ENCODE results near the gene TMEM151B. TPM values are rescaled to one million over a fixed set of nuclear protein-coding genes. Genes with fewer than 3 reads are reported as not detected.

TMEM151B gene
- total RNA-seq, 2 donors from 2014 or later, result 0.12 to 0.19 TPM

DNA sequence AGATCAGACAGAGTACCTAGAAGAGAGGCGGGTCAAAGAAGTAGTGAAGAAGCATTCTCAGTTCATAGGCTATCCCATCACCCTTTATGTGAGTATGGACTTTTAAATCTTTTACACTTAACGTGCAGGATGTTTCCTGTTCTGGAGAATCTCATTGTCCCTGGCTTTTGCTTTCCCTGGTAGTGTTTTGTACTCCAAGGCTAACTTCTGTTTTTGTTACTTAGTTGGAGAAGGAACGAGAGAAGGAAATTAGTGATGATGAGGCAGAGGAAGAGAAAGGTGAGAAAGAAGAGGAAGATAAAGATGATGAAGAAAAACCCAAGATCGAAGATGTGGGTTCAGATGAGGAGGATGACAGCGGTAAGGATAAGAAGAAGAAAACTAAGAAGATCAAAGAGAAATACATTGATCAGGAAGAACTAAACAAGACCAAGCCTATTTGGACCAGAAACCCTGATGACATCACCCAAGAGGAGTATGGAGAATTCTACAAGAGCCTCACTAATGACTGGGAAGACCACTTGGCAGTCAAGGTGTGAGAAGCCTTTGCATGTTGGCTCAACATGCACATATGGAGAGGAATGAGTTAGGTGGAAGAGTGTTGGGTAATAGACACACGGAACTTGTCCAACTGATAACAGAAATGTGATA lies 20.1 kb upstream of the TMEM151B start:
- no peak for DNase-seq
- no peak overlapping the region for H3K4me3 ChIP-seq
- H3K9ac ChIP-seq (ENCODE audit: low read depth in 2 of 2, low read length in 2 of 2), result no peak overlapping the region
- TF ChIP-seq, protein P1, sequence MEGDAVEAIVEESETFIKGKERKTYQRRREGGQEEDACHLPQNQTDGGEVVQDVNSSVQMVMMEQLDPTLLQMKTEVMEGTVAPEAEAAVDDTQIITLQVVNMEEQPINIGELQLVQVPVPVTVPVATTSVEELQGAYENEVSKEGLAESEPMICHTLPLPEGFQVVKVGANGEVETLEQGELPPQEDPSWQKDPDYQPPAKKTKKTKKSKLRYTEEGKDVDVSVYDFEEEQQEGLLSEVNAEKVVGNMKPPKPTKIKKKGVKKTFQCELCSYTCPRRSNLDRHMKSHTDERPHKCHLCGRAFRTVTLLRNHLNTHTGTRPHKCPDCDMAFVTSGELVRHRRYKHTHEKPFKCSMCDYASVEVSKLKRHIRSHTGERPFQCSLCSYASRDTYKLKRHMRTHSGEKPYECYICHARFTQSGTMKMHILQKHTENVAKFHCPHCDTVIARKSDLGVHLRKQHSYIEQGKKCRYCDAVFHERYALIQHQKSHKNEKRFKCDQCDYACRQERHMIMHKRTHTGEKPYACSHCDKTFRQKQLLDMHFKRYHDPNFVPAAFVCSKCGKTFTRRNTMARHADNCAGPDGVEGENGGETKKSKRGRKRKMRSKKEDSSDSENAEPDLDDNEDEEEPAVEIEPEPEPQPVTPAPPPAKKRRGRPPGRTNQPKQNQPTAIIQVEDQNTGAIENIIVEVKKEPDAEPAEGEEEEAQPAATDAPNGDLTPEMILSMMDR (IDR thresholded peaks at IDR 0.05), result no peak
- no peak overlapping the region for H3K27ac ChIP-seq
- H3K4me1 ChIP-seq, result peaks cover 4% of the 10 kb centered on the region
- intact Hi-C loops (cut with DNase I), result no loop called here
- H3K36me3 ChIP-seq, result peaks cover 32% of the 10 kb centered on the region
- no peaks in the 10 kb centered on the region for H3K27me3 ChIP-seq
- H3K9me3 ChIP-seq, result no peaks in the 10 kb centered on the region

DNA sequence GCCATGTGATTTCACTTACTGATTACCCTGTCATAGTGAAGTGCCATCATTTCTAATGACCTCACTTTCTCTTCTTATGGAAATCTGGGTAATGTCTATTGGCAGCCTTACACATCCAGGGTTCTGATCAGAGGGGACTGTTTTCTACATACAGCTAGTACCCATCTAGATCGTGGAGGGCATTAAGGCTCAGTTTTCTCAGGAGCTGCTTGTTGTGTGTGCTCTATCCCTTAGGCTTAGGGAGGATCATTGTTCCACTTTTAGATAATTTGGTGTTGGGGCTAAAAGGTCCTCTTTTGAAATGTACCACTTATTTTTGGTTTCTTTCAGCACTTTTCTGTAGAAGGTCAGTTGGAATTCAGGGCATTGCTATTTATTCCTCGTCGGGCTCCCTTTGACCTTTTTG lies 19.5 kb upstream of the TMEM151B start:
- Histone ChIP-seq H3K36me3 (peaks cover 32% of the 10 kb centered on the region), H3K27me3 (no peaks in the 10 kb centered on the region), H3K4me3 (no peak overlapping the region), H3K9me3 (no peaks in the 10 kb centered on the region), H3K4me1 (peaks cover 4% of the 10 kb centered on the region), H3K9ac (ENCODE audit: low read depth in 2 of 2, low read length in 2 of 2) (no peak overlapping the region), H3K27ac (no peak overlapping the region)
- DNase-seq, result no peak
- TF ChIP-seq, protein P1 (IDR thresholded peaks at IDR 0.05), result no peak
- intact Hi-C loops (cut with DNase I), result no loop called here

GRCh38 chr6:44251576-44252524 lies 18.4 kb upstream of the TMEM151B start:
- Histone ChIP-seq H3K9ac (ENCODE audit: low read depth in 2 of 2, low read length in 2 of 2) (no peak overlapping the region), H3K4me3 (no peak overlapping the region), H3K36me3 (peaks cover 32% of the 10 kb centered on the region), H3K27ac (no peak overlapping the region), H3K4me1 (peaks cover 12% of the 10 kb centered on the region), H3K9me3 (no peaks in the 10 kb centered on the region), H3K27me3 (no peaks in the 10 kb centered on the region)
- TF ChIP-seq, protein P1 (IDR thresholded peaks at IDR 0.05), result no peak
- intact Hi-C loops (cut with DNase I), result no loop called here
- no peak for DNase-seq

- TF ChIP-seq, protein P1 (IDR thresholded peaks at IDR 0.05), result peak; percentile 32
- DNase-seq, result peak; percentile 77
- intact Hi-C loops (cut with DNase I), result no loop called here
Measured at GRCh38 chr6:44253307-44254101, 16.7 kb upstream of the TMEM151B start.

More at GRCh38 chr6:44253307-44254101, 16.7 kb upstream of the TMEM151B start:
- H3K4me1 ChIP-seq, result peaks cover 10% of the 10 kb centered on the region
- H3K36me3 ChIP-seq, result peaks cover 32% of the 10 kb centered on the region
- H3K4me3 ChIP-seq, result no peak overlapping the region
- H3K9ac ChIP-seq (ENCODE audit: low read depth in 2 of 2, low read length in 2 of 2), result no peak overlapping the region
- no peaks in the 10 kb centered on the region for H3K9me3 ChIP-seq
- H3K27ac ChIP-seq, result no peak overlapping the region
- no peaks in the 10 kb centered on the region for H3K27me3 ChIP-seq

Measured in colonic mucosa (tissue), 4 donors.